H1 (cell line): ENCODE results near the gene TMEM132A. TPM values are rescaled to one million over a fixed set of nuclear protein-coding genes. Genes with fewer than 3 reads are reported as not detected.

ENCODE experiments used
- RAD21 ChIP-seq, 2 experiments: IDR thresholded peaks in 1 of 2; conservative IDR thresholded peaks in 1 of 2; 2 replicates each; pipeline ENCODE4 v1.6.1; 2011; ENCODE audit warnings: low read depth in 2 of 2, low read length in 2 of 2, improper control_type of control experiment in 1 of 2, inconsistent platforms in 1 of 2, mild to moderate bottlenecking in 1 of 2, moderate library complexity in 1 of 2
- TAF7 ChIP-seq: optimal IDR thresholded peaks from 2 replicates; pipeline ENCODE3; 2011; ENCODE audit warnings: low read depth, mild to moderate bottlenecking, inconsistent platforms, low read length, moderate library complexity, borderline replicate concordance
- polyA plus RNA-seq, 7 experiments: library from polyadenylated mRNA; depleted of rRNA in 3 of 7; stranded (reverse) in 5 of 7; unstranded in 2 of 7; fragments of >200 nt in 5 of 7; fragments of 200-250 nt in 2 of 7; gene quantifications; 1 replicate in 5 of 7; 2 replicates in 1 of 7; 4 replicates in 1 of 7; pipeline versions ENCODE4 v1.2.1 to v1.2.3, GENCODE V29; 2011 to 2013; ENCODE audit warnings: missing spikeins in 2 of 7, mixed read lengths in 2 of 7
- total RNA-seq: library from RNA; stranded (reverse); fragmentation: NEBNext Ultra II Directional; extraction: Animal tissue kit (Norgen Biotek cat#: 25700); gene quantifications from 2 replicates; pipeline ENCODE4 v1.2.1, GENCODE V29; 2021
- TF ChIP-seq, protein P1 (sequence below), 3 experiments: IDR thresholded peaks; 1 replicate in 2 of 3; 2 replicates in 1 of 3; pipeline versions ENCODE4 v1.5.1 to v1.6.1; 2011; ENCODE audit warnings: low read length in 3 of 3, mild to moderate bottlenecking in 3 of 3, inconsistent platforms in 2 of 3, low read depth in 1 of 3, moderate library complexity in 1 of 3; ENCODE audit not compliant: insufficient read depth in 1 of 3; ENCODE audit errors: control extremely low read depth in 1 of 3

Gene TMEM132A
- total and polyA plus RNA-seq, 2 of the 8 experiments (the other 6 are each of a cell fraction or from before 2014, with no cell fraction given): 46.6 to 97.9 TPM

DNA sequence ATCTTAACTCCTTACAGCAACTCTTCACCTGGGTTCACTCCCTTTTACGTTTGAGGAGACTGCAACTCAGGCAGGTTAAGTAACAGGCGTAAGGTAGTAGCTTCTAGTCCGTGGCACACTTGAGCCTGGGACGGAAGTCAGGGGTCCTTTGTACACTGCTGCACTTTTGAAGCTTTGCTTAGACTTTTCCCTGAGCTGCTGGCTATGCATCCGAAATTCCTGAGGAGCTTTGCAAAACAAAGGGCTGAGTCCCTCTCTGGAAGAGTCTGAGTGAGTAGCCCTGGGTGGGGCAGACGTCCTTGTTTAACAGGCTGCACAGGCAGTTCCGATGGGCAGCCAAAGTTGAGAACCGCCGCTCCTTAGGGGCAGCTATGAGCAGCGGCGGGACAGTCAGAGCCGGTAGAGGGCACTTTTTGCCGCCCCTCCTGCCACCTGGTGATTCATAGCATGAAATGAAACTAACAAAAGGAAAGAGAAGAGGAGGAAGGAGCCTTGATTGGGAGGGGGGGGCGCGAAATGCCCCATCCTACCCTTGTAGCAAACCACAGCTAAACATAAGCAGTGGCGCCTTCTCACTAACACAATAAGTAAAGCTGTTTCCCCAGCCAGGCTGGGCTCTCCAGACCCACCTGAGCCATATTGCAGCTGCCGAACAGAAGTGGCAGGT is 8.9 kb upstream of the TMEM132A start (continued):
- TF ChIP-seq RAD21 (IDR thresholded peaks at IDR 0.05 in 1 of 2, conservative IDR thresholded peaks at IDR 0.05 in 1 of 2; ENCODE audit: low read depth in 2 of 2, low read length in 2 of 2): peak; percentile 22 to 30; a peak in 2 of 4 replicates
- TF ChIP-seq TAF7: no peak
- TF ChIP-seq, protein P1, sequence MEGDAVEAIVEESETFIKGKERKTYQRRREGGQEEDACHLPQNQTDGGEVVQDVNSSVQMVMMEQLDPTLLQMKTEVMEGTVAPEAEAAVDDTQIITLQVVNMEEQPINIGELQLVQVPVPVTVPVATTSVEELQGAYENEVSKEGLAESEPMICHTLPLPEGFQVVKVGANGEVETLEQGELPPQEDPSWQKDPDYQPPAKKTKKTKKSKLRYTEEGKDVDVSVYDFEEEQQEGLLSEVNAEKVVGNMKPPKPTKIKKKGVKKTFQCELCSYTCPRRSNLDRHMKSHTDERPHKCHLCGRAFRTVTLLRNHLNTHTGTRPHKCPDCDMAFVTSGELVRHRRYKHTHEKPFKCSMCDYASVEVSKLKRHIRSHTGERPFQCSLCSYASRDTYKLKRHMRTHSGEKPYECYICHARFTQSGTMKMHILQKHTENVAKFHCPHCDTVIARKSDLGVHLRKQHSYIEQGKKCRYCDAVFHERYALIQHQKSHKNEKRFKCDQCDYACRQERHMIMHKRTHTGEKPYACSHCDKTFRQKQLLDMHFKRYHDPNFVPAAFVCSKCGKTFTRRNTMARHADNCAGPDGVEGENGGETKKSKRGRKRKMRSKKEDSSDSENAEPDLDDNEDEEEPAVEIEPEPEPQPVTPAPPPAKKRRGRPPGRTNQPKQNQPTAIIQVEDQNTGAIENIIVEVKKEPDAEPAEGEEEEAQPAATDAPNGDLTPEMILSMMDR (IDR thresholded peaks at IDR 0.05; ENCODE audit: control extremely low read depth in 1 of 3, insufficient read depth in 1 of 3, low read depth in 1 of 3, low read length in 3 of 3): peak in 2 of 3 experiments; percentile 3 to 11; a peak in 1 of 4 replicates
